Activated CD8-positive, alpha-beta memory T cell treated with anti-CD3 and anti-CD28 coated beads for 48 hours (primary cell): ENCODE results near the gene PSMA7.

Experiments used
- DNase-seq, 3 experiments: peaks; one replicate each; pipeline ENCODE4 v3.0.0-alpha.2; 2020; ENCODE audit warnings: low read depth in 2 of 3, low spot score in 2 of 3

PSMA7 gene

DNA sequence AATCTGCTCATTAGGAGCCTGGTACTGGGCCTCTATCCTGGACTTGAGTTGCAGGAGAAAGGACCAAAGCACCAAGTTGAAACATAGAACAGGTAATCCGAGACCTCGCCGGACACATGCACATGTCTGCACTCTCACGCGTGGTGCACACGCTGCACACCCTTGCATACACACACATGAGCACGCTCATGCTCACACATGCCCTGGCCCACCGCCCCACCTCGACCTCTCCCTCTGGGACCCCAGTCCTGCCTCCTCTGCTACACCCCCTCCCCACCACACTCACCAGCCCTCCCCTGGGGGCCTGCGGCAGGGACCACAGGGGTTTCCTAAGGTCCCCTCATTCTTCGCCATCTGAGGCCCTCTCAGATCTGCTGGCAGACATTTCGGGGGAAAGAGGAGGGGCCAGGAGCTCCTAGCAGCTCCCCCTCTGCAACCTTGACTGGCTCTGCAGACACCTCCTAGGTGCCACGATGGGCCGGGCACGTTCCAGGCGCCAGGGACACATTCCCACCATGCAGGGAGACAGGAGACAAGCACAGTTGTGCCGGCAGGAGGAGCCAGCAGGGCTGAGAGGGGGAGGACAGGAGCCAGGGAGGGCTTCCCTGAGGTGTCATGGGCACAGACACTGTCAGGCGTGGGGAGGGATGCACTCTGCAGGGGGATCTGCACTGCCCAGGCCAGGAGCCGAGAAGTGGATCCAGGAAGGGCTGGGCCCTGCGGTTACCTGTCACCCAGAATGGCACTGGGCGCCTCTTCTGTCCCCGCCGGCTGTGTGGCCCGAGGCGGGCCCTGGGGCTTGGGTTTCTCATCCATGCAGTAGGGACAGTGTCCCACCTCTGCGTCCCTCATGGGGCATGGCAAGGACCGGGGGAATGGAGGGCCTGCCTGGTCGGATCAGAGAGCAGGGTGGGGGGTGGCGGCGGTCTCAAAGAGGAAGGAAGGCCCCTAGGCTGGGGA is 46.5 kb downstream of the PSMA7 start:
- DNase-seq: no peak

DNA sequence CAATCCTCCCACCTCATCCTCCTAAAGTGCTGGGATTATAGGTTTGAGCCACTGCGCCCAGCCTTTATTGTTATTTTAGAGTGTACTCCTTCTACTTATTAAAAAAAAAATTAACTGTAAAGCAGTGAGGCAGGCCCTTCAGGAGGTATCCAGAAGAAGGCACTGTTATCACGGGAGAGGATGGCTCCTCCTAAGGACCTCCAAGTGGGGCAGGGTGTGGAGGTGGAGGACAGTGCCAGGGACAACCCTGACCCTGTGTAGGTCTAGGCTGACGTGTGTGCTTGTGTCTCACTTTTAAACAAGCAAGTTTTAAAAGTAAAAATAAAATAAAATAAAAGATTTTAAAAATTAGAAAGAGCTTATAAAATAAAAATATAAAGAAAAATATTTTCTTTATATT is 53.8 kb downstream of the PSMA7 start:
- no peak for DNase-seq

DNA sequence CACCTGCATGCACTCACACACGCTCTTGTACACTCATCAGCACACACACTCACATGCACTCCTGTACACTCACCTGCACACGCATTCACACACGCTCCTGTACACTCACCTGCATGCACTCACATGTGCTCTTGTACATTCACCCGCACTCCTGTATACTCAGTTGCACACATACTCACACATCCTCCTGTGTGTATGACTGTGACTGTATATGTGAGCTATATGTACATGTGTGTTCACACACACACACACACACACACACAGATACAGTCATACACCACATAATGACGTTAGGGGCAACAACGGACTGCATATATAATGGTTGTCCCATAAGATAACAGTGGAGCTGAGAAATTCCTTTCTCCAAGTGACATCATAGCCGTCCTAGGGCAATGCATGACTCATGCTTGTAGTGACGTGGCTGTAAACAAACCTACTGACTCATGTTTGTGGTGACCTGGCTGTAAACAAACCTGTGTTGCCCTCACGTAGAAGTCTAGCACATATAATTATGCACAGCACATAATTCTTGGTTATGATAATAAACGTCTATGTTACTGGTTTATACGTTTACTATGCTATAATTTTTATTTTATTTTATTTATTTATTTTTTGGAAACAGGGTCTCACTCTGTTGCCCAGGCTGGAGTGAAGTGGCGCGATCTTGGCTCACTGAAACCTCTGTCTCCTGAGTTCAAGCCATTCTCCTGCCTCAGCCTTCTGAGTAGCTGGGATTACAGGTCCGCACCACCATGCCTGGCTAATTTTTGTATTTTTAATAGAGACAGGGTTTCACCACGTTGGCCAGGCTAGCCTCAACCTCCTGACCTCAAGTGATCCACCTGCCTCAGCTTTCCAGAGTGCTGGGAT is 54.7 kb downstream of the PSMA7 start:
- DNase-seq: no peak

- DNase-seq: no peak
Measured at GRCh38 chr20:62087632-62088031, 55.6 kb downstream of the PSMA7 start.

GRCh38 chr20:62087227-62087626 is 56.0 kb downstream of the PSMA7 start:
- no peak for DNase-seq
